ENCODE data around the gene EML3. TPM values are rescaled to one million over a fixed set of nuclear protein-coding genes. Genes with fewer than 3 reads are reported as not detected.
A peak's percentile ranks its signal among the peaks of the same experiment; 100 is the strongest.

EML3 gene
- total RNA-seq, 1 donor from 2014 or later: 207 TPM

DNA sequence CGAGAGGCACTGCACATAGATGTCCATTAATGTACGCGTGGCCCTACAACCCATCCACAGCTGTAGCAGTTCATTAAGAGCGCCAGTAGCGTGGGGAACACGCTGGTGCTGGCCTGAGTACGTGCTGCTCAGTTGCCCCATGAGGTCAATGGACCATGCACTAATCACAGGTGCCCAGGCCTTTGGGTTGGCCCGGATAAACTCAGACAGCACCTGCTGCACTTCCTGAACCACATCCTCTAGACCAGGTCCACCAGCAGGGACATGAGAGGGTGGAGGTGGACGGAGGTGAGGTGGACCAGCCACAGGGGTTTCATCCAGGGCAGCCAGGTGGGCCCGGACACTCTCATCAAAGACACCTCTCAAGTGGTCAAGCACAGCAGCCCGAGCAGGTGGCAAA lies 36.9 kb upstream of the EML3 start:
- Histone ChIP-seq H3K4me1 (peaks cover 4 to 29% of the 10 kb centered on the region in 2 donors), H3K27me3 (no peaks in the 10 kb centered on the region), H3K36me3 (peaks cover 19 to 23% of the 10 kb centered on the region in 2 donors), H3K4me3 (no peak overlapping the region), H3K27ac (no peak overlapping the region), H3K9me3 (no peaks in the 10 kb centered on the region)
- TF ChIP-seq, protein P1, sequence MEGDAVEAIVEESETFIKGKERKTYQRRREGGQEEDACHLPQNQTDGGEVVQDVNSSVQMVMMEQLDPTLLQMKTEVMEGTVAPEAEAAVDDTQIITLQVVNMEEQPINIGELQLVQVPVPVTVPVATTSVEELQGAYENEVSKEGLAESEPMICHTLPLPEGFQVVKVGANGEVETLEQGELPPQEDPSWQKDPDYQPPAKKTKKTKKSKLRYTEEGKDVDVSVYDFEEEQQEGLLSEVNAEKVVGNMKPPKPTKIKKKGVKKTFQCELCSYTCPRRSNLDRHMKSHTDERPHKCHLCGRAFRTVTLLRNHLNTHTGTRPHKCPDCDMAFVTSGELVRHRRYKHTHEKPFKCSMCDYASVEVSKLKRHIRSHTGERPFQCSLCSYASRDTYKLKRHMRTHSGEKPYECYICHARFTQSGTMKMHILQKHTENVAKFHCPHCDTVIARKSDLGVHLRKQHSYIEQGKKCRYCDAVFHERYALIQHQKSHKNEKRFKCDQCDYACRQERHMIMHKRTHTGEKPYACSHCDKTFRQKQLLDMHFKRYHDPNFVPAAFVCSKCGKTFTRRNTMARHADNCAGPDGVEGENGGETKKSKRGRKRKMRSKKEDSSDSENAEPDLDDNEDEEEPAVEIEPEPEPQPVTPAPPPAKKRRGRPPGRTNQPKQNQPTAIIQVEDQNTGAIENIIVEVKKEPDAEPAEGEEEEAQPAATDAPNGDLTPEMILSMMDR (IDR thresholded peaks at IDR 0.05): no peak
- no peak for DNase-seq (ENCODE audit: low spot score in 2 of 2)
- intact Hi-C loops (cut with DNase I): loop anchor here (5.0 kb wide), 1 partner anchor 47 kb away; the partner anchor contains the start of gene MTA2

GRCh38 chr11:62648967-62649364 lies 36.4 kb upstream of the EML3 start:
- H3K27ac ChIP-seq: no peak overlapping the region
- peaks cover 4 to 29% of the 10 kb centered on the region in 2 donors for H3K4me1 ChIP-seq
- DNase-seq (ENCODE audit: low spot score in 2 of 2): no peak
- H3K36me3 ChIP-seq: peaks cover 19 to 26% of the 10 kb centered on the region in 2 donors
- intact Hi-C loops (cut with DNase I): loop anchor here (5.0 kb wide), 1 partner anchor 47 kb away; the partner anchor contains the start of gene MTA2
- no peaks in the 10 kb centered on the region for H3K9me3 ChIP-seq
- no peaks in the 10 kb centered on the region for H3K27me3 ChIP-seq
- H3K4me3 ChIP-seq: no peak overlapping the region
- TF ChIP-seq, protein P1 (IDR thresholded peaks at IDR 0.05): no peak

GRCh38 chr11:62648185-62648966 lies 35.8 kb upstream of the EML3 start:
- no peaks in the 10 kb centered on the region for H3K27me3 ChIP-seq
- no peak overlapping the region for H3K27ac ChIP-seq
- no peaks in the 10 kb centered on the region for H3K9me3 ChIP-seq
- peaks cover 4 to 29% of the 10 kb centered on the region in 2 donors for H3K4me1 ChIP-seq
- DNase-seq (ENCODE audit: low spot score in 2 of 2): no peak
- peaks cover 20 to 26% of the 10 kb centered on the region in 2 donors for H3K36me3 ChIP-seq
- intact Hi-C loops (cut with DNase I): loop anchor here (5.0 kb wide), 1 partner anchor 46 kb away; the partner anchor contains the start of gene MTA2
- no peak overlapping the region for H3K4me3 ChIP-seq
- TF ChIP-seq, protein P1 (IDR thresholded peaks at IDR 0.05): no peak

DNA sequence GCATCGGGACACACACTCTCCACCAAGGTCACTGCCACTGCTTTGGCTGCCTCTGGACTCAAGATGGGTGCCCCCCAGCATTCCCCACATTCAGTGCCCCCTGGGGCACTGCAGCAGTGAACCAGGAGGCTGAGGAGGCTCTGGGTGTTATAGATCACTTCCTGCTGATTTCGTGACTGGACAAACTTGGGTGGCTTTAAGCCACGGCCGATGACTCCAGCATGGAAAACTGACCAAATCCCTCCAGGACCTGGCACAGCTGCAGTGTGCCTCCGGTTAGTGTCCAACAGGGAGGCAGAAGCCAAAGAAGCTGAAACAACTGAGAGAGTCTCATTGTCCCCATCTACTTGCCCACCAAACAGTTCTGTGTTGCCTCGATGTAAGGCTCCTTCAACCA lies 35.0 kb upstream of the EML3 start:
- H3K9me3 ChIP-seq: no peaks in the 10 kb centered on the region
- peaks cover 26 to 31% of the 10 kb centered on the region in 2 donors for H3K36me3 ChIP-seq
- H3K27ac ChIP-seq: no peak overlapping the region
- TF ChIP-seq, protein P1 (IDR thresholded peaks at IDR 0.05): no peak
- DNase-seq (ENCODE audit: low spot score in 2 of 2): no peak
- no peak overlapping the region for H3K4me3 ChIP-seq
- H3K4me1 ChIP-seq: peaks cover 4 to 26% of the 10 kb centered on the region in 2 donors
- no peaks in the 10 kb centered on the region for H3K27me3 ChIP-seq
- intact Hi-C loops (cut with DNase I): loop anchor here (2.0 to 5.0 kb wide), 2 partner anchors 45 to 57 kb away; partner anchors contain the start of genes MTA2 and TUT1

DNA sequence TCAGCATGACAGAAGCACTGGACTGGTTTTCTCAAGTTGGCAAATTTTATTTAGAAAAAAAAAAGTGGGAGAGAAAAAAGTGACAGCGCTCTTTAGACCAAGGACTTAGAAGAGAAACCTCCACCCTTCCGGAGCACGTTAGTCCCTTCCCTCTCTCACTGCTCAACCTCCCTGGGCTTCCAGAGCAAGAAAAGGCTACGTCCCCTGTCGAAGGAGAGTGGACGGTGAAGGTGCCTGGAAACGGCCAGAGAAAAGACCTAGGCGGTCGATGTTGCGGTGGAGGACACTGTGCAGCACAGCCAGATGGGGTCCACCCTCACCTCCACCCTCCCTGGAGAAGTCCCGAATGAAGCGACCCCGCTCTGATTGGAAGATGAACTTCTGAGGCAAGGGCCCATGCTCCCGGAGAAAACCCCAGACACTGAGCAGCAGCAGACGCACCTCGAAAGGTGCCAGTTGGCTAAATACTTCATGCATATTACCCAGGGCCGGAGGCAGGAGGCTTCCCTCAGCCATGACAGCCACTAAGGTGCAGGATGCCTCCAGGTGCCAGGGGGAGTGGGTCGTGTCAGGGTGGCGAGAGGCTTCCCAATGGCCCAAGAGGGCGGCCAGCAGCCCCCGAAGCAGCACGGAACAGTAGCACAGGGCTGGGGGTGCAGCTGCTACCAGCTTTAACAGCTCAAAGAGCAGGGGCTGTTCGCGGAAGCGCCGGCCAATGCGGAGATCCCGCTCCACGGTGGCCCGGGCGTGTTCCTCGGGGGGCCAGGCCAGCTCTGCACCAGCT lies 34.4 kb upstream of the EML3 start:
- peak overlapping the region in 1 of 2 donors; percentile 34 for H3K4me3 ChIP-seq
- H3K27ac ChIP-seq: peak overlapping the region in 1 of 2 donors; percentile 32
- TF ChIP-seq, protein P1 (IDR thresholded peaks at IDR 0.05): no peak
- intact Hi-C loops (cut with DNase I): loop anchor here (1.0 to 5.0 kb wide), 4 partner anchors 25 to 80 kb away; partner anchors contain the start of genes HNRNPUL2, MTA2 and TUT1
- H3K9me3 ChIP-seq: no peaks in the 10 kb centered on the region
- DNase-seq (ENCODE audit: low spot score in 2 of 2): no peak
- no peaks in the 10 kb centered on the region for H3K27me3 ChIP-seq
- peaks cover 4 to 20% of the 10 kb centered on the region in 2 donors for H3K4me1 ChIP-seq
- H3K36me3 ChIP-seq: peaks cover 26 to 33% of the 10 kb centered on the region in 2 donors
